Right forelimb (tissue), 1 donor: ENCODE measurements around the gene COL6A3.
"Not testable (repeated sequence)": the region's sequence is repeated elsewhere in the genome, so short reads cannot be mapped to it uniquely, and the experiment has no call there.

Source experiments
- DNase-seq: peaks from one replicate; pipeline ENCODE4 v3.0.0-alpha.2; 2018

COL6A3 gene

GRCh38 chr2:237411683-237412423, 2.1 kb downstream of the COL6A3 start:
- DNase-seq = peak; percentile 59

- DNase-seq = no peak
Observed at GRCh38 chr2:237411092-237411601, 2.8 kb downstream of the COL6A3 start.

- DNase-seq = not testable (repeated sequence)
Observed at GRCh38 chr2:237409263-237409662, 4.7 kb downstream of the COL6A3 start.

GRCh38 chr2:237408335-237409000, 5.5 kb downstream of the COL6A3 start:
- peak; percentile 71 for DNase-seq

GRCh38 chr2:237407700-237408099, 6.3 kb downstream of the COL6A3 start:
- no peak for DNase-seq

GRCh38 chr2:237406371-237406895, 7.5 kb downstream of the COL6A3 start:
- DNase-seq = no peak

GRCh38 chr2:237405605-237406004, 8.4 kb downstream of the COL6A3 start:
- no peak for DNase-seq

GRCh38 chr2:237405006-237405559, 8.9 kb downstream of the COL6A3 start:
- no peak for DNase-seq

GRCh38 chr2:237404413-237404812, 9.6 kb downstream of the COL6A3 start:
- DNase-seq = no peak

GRCh38 chr2:237403024-237403882, 10.7 kb downstream of the COL6A3 start:
- no peak for DNase-seq

- DNase-seq = no peak
Observed at GRCh38 chr2:237400199-237400598, 13.8 kb downstream of the COL6A3 start.

- no peak for DNase-seq
Observed at GRCh38 chr2:237397072-237397471, 16.9 kb downstream of the COL6A3 start.

- DNase-seq = no peak
Observed at GRCh38 chr2:237393523-237393922, 20.4 kb downstream of the COL6A3 start.

GRCh38 chr2:237392186-237392585, 21.8 kb downstream of the COL6A3 start:
- DNase-seq = no peak

- DNase-seq = no peak
Observed at GRCh38 chr2:237391140-237391539, 22.8 kb downstream of the COL6A3 start.

GRCh38 chr2:237390235-237390634, 23.7 kb downstream of the COL6A3 start:
- no peak for DNase-seq

- no peak for DNase-seq
Observed at GRCh38 chr2:237389831-237390230, 24.1 kb downstream of the COL6A3 start.

- DNase-seq = no peak
Observed at GRCh38 chr2:237388036-237388435, 25.9 kb downstream of the COL6A3 start.

- DNase-seq = no peak
Observed at GRCh38 chr2:237384672-237385020, 29.3 kb downstream of the COL6A3 start.

GRCh38 chr2:237383991-237384671, 29.8 kb downstream of the COL6A3 start:
- no peak for DNase-seq

GRCh38 chr2:237380768-237381167, 33.2 kb downstream of the COL6A3 start:
- no peak for DNase-seq

- no peak for DNase-seq
Observed at GRCh38 chr2:237379636-237380035, 34.3 kb downstream of the COL6A3 start.
